GM18511 (cell line): Measurements from ENCODE around the gene C12orf75.
"Not testable (repeated sequence)": the region's sequence is repeated elsewhere in the genome, so short reads cannot be mapped to it uniquely, and the experiment has no call there.

Source experiments
- ATAC-seq: cut with Tn5 transposase; IDR thresholded peaks from one replicate; pipeline ENCODE4 v1.9.1; 2021; ENCODE audit warnings: mild to moderate bottlenecking, moderate library complexity; ENCODE audit not compliant: unreplicated experiment

Gene C12orf75

DNA sequence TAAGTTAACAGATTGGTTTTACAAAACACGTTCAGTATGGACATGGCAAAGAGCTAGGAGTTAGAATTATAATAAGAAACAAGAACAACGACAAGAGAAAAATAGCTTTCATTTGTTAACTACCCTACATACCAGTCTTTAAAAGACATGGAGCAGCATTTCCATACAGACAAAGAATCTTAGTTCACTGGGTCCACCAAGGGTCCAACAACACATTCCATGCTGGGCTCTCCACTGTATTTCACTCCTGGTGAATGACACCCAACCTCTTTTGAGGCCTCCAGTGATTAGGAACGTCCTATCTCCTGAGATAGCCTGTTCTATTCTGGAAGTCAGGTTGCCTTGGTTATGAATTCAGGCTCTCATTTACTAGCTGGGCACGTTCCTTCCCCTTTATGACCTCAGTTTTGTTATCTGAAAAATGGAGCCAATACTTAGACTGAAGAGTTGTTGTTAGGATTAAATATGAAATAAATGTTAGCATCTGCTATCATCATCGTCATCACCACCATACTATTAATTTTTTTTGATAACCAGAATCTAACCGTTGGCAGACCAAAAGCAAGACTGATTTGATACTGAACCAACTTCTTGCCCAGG is 37.7 kb downstream of the C12orf75 start:
- no peak for ATAC-seq

DNA sequence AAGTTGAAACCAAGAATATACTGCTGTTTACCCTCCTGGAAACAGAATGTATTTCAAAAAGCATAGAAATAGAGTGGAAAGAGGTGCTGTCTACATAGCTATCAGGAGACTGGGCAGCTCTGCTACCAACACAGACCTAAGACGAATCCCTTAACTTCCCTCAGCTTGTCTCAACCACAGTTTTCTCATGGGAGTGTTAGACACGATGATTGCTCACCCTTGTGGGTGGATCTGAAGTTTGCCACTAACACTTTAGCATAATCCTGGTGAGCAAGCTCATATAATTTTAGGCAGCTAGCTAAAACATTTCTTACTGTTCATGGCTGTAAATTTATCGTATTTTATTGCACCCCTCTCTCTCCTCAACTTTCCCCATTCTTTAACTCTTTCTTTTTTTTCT is 38.5 kb downstream of the C12orf75 start:
- no peak for ATAC-seq

DNA sequence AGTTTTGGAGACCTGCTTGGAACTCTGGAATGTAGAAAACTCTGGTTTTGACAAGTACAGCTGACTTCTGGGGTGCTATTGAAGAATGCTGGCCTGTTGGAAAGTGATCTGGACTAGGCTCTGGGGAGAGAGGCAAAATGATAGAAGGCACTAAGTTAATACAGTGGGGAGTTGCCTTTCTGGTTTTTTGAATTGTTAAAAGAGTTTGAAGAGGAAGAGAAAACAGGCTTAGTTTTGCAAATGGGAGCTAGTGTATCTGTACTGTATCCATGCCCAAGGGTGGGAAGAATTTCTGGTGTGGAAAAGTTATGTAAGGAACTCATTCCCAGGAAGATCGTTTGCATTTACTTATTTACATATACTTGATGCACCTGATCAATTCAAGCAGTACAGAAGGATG is 43.8 kb downstream of the C12orf75 start:
- ATAC-seq, result no peak

DNA sequence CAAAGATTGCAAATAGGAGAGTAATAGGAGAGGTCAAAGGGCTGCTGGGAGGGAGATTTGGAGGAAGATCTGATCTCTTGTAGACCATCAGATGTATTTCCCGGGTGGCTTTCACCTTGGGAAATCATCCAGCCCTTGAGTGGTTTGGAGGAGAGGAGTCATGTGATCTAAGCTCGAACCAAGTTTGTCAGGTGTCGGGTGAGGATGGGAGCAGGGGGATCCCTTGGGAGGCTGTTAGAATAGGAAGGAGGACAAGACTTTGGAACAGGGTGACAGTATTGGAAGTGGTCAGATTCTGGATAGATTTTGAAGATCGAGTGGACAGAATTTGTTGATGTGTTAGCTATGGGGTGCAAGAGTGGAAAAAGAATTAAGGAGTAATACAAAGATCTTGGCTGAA is 46.6 kb downstream of the C12orf75 start:
- ATAC-seq, result no peak

DNA sequence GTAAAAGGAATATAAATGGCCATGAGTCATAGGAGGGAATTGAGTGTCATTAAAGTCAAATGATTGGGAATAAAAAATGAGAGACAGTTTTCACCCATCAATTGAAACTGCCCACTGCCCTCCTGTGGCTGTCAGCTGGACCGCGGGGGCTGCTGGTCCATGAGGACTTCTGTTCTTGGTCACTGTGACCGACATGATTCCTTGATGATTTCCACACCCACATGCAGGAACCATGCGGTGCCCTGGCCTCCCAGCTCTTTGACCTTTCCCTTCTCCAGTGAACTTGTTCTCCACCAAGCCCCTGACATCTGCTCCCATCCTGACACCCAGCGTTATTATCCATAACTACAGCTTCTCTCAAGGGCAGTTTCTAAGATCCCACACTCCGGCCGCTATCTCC is 48.4 kb downstream of the C12orf75 start:
- no peak for ATAC-seq

DNA sequence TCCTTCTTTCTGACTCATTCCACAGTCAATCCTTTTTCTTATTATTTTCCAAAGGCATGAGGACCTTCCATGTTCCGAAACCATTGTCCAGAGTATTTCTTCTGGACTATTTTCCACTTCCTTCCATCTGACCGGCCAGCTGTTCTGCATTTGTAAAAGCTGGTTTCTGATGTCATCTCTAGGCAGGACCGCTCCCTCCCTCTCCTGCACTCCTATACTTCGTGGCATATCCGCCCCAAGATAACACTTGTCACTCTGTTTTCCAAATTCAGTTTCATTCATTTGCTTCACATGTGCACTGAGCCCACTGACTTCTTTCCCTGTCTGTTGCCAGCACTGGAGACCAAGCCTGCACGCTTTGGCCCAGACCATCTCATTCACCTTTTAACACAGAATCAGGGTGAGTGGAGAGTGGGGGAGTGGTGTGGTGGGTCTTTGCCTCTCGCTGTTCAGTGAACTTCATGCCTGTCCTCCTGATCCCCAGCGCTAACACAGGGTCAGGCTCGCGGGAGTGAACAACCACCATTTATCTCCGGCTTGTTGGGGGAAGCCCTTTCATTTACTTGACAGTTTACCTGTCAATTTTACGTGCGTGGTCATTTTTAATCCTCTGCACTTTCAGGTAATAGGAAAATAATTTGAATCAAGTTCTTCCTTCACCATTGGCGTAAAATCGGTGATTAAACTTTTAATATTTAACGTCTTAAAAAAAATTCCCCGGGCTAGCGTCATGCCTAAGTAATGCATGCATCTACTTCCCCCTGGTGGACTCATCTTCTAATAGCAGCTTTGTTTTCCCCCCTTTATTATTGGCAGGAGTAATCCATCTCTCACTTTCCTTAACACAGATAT is 52.5 kb downstream of the C12orf75 start:
- ATAC-seq, result no peak

DNA sequence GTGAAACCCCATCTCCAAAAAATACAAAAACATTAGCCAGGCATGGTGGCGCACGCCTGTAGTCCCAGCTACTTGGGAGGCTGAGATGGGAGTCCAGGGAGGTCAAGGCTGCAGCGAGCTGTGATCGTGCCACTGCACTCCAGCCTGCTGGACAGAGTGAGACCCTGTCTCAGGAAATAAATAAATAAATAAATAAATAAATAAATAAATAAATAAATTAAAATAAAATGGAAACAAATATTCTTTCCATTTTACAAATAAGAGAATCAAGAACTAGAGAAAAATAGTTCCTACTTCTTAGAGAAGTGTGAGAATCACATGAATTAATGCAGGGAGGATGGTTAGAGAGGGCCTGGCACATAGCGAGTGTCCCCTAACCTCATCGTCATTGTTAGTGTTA is 53.7 kb downstream of the C12orf75 start:
- ATAC-seq, result no peak

DNA sequence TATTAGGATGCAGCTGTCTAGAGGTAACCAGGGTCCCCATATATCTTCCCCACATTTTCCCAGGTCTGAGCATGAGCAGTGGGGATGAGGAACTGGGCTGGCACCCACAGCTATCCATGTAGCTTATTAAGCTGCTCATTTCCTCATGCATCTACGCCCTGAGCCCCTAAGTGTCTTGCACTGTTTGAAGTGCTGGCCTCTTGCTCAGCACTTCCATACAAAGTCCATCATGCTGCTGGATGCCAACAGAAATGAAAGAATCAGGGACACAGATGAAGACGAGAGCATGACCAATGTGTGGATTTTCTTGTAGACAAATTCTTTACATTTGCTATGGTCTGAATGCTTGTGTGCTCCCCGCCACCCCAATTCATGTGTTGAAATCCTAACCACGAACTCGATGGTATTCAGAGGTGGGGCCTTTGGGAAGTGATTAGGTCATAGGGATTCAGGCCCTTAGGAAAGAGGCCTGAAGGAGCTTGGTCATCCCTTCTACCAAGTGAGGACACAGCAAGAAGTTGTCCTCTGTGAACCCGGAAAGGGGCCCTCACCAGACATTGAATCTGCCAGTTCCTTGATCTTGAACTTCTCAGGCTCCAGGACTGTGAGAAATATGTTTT is 54.5 kb downstream of the C12orf75 start:
- no peak for ATAC-seq

DNA sequence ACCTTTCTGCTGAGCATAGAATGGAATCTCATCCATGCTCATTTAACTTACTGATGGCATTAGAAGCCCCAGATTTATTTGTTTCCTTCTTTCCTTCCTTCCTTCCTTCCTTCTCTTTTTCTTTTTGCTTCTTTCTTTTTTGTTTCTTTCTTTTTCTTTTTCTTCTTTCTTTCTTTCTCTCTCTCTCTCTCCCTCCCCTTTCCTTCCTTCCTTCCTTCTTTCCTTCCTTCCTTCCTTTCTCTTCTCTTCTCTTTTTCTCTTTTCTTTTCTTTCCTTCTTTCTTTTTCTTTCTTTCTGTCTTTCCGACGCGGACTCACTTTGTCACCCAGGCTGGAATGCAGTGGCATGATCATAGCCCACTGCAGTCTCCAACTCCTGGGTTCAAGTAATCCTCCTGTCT is 55.9 kb downstream of the C12orf75 start:
- no peak for ATAC-seq

DNA sequence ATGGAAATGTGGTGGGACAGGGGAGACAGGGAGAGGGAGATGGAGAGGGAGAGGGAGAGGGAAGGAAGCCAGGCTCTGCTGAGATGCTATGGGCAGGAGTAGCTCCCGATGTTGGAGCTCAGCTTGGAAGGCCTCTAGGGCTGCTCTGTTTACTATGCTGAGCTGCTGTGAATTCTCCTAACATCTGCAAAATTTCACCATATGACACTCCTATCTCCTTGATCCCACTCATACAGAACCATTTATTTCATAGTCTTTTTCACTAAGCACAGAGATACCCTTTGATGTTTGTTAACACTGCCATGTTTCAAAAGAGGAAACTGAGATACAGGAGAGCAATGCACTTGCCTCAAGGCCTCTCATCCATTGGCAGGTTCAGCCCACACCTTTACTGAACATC is 60.7 kb downstream of the C12orf75 start:
- no peak for ATAC-seq

DNA sequence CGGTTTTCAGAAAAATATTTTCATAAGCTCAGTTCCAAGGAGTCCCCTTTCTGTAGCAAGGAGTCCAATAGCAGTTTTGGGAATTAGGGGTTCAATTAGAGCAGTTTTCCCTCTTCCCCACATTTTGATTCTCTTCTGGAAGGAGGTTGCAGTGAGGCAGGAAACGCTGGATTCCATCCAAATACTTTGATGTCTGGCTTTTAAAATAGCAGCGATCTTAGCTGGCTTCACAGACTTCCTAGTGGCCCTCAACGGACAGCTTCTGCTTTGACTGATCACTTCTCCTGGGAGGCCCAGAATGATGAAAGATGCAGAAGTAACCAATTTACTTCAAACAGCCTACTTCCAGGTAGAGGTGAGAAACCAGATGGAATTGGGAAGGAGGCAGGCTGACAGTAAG is 63.1 kb downstream of the C12orf75 start:
- ATAC-seq, result no peak

DNA sequence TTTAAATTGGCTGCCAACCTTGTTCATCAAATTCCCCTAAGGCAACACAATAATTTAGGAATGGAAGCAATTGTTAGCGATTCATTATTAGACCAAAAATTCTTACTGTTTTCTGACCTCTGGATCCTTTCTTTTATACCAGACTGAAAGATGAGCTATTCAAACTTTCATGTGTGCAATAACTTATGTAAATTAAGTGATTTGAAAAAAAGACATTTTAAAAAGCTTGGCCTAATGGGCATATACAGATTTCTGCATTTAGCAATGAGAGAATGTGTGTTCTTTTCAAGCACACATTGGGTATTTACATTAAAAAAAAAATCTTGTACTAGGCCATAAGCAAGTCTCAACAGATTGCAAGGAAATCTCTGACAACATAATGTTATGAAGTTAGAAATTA is 65.5 kb downstream of the C12orf75 start:
- ATAC-seq, result no peak

DNA sequence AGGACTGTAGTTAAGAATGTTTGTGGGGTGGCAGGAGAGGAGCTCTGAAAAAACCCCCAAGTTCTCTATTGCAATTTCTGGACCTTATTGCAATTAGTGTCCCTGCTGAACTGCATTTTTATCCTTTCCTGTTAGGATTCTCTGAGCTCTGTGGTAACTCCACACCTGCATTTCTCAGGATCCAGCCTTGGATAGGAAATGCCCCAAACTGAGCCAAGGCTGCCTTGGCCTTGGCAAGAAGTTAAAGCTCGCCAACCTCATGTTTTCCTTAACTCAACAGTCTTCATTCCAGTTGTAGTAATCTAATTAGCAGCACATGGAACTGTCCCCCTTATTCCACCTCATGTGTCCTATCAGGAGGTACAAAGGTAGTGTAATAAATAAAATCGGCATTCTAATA is 66.5 kb downstream of the C12orf75 start:
- ATAC-seq, result no peak

DNA sequence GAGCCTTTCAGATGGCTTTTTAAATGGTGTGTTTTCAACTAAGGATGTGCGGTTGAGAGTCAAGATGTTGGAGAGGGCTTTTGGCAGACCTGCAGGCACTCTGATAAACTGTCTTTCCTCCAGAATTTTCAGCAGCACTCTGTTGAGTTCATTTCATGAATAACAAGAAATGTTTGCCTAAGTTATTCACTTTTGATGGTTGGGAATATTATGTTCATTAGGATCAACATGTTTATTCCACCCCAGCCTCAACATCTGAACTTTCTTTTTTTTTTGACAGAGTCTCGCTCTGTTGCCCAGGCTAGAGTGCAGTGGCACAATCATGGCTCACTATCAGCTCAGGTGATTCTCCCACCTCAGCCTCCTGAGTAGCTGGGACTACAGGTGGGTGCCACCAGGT is 68.4 kb downstream of the C12orf75 start:
- ATAC-seq, result no peak

DNA sequence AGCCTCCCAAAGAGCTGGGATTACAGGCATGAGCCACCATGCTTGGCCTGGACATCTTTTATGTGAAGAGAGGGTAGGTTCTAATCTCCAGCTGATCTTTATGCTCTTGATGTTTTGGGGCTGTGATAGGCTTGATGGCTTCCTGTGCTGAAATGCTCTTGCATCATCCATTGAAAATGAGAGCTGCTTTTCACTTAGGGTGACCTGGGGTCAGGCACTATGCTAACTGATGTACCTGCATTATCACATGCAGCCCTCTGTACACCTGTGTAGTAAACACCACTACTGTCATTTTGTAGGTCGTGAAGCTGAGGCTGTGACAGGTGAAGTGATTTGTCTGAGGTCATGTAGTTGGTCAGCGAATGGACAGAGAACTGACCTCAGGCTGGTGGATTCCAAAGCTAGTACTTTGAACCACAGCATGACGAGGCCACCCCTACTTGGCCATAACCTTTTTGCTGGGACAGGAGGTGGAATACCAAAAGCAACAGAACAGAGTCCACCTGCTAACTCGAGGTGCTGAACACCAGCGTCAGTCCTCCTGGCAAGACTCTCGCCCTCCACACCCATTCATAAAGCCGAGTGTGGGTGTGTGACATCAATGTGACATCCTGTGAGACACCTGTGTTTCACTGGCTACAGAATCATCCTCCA is 69.1 kb downstream of the C12orf75 start:
- ATAC-seq, result no peak

DNA sequence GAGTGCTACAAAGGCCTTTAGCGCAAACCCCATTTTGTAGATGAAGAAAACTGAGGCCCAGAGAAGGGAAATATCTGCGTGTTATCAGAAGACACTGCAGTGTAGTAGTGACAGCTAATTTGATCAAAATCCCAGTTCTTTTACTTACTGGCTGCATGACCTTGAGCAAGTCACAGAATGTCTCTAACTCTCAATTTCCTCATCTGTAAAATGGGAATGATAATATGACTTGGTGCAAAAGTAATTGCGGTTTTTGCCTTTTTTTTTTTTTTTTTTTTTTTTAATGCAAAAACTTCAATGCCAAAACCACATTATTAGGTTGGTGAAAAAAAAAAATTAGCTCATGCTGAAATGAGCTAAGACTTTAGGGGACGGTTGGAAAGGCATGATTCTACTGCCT is 69.7 kb downstream of the C12orf75 start:
- ATAC-seq, result no peak

DNA sequence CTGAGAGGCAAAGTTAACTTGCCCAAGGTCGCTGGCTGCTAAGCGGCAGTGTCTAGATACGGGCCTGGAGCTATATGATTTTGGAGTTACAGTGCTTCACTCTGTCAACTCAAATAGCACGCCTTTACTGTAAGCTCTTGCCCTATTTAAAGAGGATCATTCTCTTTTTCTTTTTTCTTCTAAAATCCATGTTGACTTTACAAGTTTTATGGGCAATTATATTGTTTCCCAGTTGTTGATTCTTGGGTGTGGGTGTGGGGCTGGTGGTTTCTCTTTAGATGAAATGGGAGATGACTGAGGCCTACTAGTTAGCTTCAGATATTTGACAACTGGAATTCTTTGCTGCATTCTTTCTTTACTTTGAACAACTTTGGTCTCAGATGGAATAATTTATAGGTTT is 70.7 kb downstream of the C12orf75 start:
- ATAC-seq, result no peak

DNA sequence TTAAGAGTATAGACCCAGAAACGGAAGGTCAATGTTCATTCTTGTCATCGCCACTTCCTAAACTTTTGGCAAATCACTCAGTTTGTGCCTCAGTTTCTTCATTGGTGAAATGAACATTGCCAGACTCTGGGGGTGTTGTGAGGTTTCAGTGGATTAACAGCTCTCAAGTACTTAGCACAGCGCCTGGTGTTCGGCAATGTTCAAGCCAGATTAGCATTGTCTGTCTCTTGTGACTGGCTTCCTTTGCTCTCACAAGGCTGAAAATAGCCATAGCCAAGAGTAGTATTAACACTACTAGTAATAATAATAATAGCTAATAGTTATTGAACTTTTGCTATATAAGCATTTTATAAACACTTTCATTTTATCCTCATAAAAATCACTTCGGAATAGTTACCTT is 71.9 kb downstream of the C12orf75 start:
- no peak for ATAC-seq

DNA sequence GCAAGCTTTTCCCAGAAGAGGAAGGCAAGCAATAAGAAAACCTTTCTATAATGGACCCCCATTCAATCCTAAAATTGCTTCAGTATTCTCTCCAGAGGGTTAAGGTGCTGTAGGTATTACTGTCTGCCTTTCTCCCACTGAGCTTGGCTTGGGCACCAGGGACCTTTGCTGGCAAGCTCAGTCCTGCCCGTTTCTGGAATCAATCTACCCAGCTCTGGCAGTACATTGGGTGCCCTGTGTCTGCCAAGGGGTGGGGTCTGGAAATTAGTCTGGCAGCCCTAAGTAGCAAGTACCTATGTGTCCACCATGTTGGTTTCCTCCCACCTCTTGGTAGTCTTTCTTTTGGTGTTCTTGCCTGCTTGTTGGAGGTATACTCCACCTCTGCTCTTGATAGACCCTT is 72.6 kb downstream of the C12orf75 start:
- ATAC-seq, result no peak

DNA sequence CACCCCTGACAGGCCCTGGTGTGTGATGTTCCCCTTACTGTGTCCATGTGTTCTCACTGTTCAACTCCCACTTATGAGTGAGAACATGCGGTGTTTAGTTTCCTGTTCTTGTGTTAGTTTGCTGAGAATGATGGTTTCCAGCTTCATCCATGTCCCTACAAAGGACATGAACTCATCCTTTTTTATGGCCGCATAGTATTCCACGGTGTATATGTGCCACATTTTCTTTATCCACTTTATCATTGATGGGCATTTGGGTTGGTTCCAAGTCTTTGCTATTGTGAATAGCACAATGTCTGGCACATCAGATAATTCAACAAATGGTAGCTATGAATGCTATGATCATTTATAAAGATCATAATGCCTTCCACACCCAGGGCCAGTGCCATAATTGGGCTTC is 73.6 kb downstream of the C12orf75 start:
- ATAC-seq, result not testable (repeated sequence)

DNA sequence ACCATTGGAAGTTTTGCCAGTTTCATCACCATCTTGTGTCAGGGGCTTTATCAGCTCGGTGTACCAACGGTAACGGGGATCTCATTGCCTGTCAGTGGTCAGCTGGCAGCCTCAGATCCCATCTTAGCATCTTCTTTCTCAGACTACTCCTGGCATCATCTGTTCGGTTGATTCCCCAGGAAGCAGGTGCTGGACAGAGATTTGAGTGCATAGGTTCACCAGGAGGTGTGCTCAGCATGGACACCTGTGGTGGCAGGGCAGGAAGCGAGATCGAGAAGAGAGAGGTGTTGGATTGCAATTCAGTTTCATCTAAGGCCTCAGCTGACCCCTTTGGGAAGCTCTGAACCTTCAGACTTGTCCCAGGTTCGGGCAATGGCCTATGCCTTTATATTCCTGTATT is 76.0 kb downstream of the C12orf75 start:
- ATAC-seq, result no peak

DNA sequence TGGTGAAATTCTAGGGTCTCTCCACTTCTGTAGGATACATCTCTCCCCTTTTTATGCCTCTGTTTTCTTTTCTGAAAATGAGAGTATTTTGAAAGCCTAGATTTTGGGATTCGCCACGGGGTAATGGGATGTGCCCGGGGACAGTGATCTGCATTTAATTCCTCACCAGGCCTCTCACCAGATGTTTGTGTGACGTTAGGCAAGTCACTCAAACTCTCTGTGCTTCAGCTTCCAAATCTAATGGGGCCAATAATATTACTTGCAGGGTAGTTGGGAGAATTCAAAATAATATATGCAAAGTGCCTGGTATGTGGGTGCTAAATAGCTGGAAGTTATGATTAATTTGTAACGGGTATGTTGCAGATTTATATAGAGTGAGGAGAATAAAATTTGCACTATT is 78.8 kb downstream of the C12orf75 start:
- ATAC-seq, result no peak
